ENCODE measurements around the gene SRSF5.

SRSF5 gene

DNA sequence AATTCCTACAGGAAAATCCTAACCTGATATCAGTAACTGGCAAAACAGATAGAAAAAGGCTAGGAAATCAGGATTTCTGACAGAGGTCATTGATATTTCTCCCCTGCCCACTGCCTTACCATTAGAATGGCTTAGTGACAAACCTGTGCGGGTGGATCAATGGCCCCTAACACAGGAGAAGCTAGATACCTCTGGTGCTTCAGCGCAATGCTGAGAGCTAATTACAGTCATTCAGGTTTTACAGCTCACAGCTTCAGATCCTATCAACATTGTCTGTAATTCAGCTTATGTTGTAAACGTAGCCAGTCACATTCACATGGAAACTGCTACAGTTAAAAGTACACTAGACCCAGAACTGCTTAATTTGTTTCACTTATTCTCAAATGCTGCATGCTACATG lies 47.5 kb downstream of the SRSF5 start:
- no peak for DNase-seq (ENCODE audit: low read depth)
- TF ChIP-seq, protein P1, sequence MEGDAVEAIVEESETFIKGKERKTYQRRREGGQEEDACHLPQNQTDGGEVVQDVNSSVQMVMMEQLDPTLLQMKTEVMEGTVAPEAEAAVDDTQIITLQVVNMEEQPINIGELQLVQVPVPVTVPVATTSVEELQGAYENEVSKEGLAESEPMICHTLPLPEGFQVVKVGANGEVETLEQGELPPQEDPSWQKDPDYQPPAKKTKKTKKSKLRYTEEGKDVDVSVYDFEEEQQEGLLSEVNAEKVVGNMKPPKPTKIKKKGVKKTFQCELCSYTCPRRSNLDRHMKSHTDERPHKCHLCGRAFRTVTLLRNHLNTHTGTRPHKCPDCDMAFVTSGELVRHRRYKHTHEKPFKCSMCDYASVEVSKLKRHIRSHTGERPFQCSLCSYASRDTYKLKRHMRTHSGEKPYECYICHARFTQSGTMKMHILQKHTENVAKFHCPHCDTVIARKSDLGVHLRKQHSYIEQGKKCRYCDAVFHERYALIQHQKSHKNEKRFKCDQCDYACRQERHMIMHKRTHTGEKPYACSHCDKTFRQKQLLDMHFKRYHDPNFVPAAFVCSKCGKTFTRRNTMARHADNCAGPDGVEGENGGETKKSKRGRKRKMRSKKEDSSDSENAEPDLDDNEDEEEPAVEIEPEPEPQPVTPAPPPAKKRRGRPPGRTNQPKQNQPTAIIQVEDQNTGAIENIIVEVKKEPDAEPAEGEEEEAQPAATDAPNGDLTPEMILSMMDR (conservative IDR thresholded peaks at IDR 0.05; ENCODE audit: low read depth, low read length), result no peak
- H3K4me3 ChIP-seq (ENCODE audit: low read depth, low read length), result no peak overlapping the region

DNA sequence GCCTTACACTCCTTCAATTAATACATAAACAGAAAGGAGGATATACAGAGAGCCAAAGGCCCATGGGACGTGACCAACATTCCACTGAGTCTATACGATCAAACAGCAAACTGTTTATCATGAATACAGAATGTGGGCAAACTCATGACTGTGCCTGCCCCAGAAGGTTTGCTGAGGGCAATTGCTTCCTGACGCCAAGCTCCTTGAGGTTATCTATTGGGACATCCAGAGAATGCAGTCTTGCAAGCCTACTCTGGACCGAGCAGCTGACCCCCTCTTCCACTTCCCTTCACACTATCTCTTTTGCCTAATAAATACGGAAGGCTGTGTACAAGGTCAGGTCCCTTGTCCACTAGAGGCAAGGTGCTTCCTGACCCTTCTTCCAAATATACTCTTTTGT lies 48.6 kb downstream of the SRSF5 start:
- DNase-seq (ENCODE audit: low read depth), result no peak
- no peak overlapping the region for H3K4me3 ChIP-seq (ENCODE audit: low read depth, low read length)
- TF ChIP-seq, protein P1 (conservative IDR thresholded peaks at IDR 0.05; ENCODE audit: low read depth, low read length), result no peak

DNA sequence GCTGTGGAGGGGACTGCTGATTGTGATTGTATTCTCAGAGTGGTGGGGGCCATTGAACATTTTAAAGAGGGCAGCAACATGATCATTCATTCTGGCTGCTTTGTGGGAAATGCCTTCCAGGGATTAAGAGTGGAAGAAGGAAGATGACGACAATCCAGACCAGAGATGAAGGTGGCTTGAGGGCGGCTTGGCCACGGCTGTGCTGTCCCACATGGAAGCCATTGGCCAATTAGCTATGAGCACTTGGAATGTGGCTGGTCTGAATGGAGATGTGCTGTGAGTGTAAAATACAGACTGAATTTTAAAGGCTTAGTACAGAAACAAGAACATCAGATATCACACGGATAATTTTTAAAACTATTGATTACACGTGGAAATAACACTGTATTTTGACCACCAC lies 49.3 kb downstream of the SRSF5 start:
- TF ChIP-seq, protein P1 (conservative IDR thresholded peaks at IDR 0.05; ENCODE audit: low read depth, low read length), result no peak
- H3K4me3 ChIP-seq (ENCODE audit: low read depth, low read length), result no peak overlapping the region
- DNase-seq (ENCODE audit: low read depth), result no peak

DNA sequence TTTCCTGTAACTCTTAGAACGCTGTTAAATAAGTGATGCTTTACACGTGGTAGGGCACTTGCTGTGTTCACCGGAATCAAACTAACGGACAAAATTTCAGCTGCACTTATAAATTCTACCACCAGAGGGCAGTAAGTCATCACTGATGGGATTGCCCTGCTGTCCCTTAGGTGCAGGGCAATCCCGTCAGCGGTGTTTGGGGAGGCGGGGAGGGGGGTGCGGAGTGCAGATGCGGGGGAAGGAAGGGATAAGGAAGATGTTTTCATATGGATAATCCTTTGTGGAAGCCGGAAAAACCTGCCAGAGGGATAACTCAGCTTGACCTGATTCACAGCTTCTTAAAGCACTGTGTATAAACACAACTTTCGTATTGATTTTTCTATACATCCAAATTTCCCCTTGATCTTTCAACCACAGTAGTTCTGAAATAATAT lies 51.8 kb downstream of the SRSF5 start:
- DNase-seq (ENCODE audit: low read depth), result peak; percentile 77
- H3K4me3 ChIP-seq (ENCODE audit: low read depth, low read length), result no peak overlapping the region
- TF ChIP-seq, protein P1 (conservative IDR thresholded peaks at IDR 0.05; ENCODE audit: low read depth, low read length), result peak; percentile 83

DNA sequence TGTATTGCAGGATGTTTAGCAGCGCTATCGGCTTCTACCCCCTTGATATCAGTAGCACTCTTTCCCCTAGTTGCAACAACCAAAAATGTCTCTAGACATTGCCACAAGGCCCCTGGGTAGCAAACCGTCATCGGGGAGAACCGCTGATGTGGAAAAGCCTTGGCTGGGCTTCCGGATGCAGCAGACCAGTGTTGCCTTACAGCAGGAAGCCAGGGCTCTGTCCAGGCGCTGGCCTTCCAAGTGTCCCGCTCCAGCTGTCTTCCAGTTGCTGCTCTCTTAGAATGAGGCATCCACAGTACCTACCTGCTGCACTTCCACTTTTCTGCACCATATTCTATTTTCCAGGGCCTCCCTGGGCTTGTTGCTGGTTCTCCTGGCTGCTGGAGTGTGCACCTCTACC lies 52.7 kb downstream of the SRSF5 start:
- TF ChIP-seq, protein P1 (conservative IDR thresholded peaks at IDR 0.05; ENCODE audit: low read depth, low read length), result no peak
- no peak overlapping the region for H3K4me3 ChIP-seq (ENCODE audit: low read depth, low read length)
- no peak for DNase-seq (ENCODE audit: low read depth)

DNA sequence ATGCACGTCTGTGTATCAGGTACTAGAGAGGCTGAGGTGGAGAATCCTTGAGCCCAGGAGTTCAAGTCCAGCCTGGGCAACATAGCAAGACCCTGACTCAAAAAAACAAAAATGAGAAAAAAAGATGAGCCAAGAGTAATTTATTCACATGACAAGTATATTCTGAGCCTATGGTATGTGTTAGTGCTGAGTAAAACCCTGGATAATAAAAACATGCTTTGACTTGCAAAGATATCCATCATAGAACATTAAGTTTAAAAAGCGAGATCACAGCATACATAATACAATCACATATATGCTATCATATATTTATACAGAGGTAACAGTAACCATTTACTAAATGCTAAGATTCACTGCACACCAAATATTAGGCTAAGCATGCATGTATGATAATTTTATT lies 54.0 kb downstream of the SRSF5 start:
- TF ChIP-seq, protein P1 (conservative IDR thresholded peaks at IDR 0.05; ENCODE audit: low read depth, low read length), result no peak
- DNase-seq (ENCODE audit: low read depth), result no peak
- no peak overlapping the region for H3K4me3 ChIP-seq (ENCODE audit: low read depth, low read length)

Data from choroid plexus epithelial cell (primary cell).